Measurements from ENCODE around the gene HRAS.

Gene HRAS

DNA sequence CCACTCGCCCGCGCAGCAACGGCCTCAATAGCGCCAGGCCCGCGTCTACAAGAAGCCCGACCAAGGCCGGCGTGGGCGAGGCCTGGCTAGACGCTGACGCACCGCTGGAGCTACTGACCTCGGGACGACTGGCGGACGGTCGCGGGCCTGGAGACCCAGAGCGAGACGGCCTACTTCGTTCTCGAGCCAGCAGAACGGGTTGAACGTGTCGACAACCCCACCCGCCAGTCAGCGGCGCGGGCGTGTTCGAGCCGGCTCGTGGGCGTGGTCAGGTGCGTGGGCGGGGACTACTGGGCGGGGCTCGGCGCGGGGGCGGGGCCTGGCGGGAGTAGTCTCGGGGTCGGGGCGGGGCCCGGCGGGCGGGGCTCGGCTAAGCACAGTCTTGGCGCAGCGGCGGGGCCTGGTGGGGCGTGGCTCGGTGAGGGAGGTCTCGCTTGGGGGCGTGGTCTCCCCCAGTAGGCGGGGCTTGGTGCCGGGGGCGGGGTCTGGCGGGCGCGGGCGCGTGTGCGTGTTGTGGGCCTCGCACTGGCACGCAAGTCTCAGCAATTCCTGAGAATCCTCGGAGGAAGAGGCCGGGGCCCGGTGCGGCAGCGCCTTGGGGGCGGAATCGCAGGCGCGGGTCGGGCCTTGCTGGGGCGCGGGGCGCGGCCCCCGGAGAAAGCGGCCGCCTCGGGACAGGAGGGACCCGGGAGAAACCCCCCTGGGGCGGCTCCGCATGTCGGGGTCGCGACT lies 28.2 kb downstream of the HRAS start, which contains the start of gene RNH1:
Gene RNH1 (minus strand): TSS at position 248 of the 732 bp plus-strand sequence. CDS start 5,080 bp downstream, outside the sequence.
- no peak for FAIRE-seq

DNA sequence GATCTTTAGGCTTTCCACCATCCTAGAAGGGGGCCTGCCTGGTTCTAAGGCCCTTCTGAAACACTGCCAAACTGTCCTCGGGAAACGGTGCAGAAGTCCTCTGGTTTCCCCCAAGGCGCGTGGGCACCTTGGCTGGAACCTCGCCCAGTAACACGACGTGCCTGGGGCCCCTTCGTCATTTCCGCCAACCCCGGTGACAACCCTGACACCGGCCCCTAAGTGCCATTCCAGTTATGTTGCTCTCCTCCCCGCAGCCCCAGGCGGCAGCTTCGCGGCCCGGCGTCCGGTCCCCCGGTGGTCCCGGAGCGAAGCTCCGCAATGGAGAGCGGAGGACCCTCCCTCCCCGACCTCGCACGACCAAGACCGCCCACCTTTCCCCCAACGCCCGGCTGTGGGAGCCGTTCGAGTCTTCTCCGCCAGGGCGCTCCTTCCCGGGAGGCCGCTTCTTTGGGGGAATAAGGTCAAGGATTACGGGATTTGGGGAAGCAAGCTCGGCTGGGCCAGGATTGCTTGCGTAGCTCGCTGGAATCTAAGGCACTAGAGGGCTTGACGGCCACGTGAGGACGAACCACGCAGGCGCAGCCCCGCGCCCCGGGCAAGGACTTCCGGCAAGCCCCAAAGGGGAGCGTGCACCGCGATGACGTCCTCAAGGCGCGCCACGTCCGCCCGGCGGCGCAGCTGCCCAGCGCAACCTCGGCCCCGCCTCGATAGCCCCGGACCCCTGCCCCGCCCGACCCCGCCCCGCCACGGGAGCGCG lies 29.0 kb downstream of the HRAS start:
- no peak for FAIRE-seq

DNA sequence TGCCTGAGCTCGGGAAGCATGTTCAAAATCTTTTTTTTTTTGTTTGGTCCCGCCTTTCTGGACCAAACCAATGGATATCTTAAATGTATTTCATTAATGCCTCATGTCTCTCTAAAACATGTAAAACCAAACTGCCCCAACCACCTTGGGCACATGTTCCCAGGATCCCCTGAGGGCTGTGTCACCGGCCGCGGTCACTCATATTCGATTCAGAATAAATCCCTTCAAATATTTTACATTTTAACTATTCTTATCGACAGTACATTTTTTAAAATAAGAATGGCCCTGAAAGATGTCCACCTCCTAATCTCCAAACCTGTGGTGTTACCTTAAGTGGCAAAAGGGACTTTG lies 30.4 kb downstream of the HRAS start:
- no peak for FAIRE-seq

DNA sequence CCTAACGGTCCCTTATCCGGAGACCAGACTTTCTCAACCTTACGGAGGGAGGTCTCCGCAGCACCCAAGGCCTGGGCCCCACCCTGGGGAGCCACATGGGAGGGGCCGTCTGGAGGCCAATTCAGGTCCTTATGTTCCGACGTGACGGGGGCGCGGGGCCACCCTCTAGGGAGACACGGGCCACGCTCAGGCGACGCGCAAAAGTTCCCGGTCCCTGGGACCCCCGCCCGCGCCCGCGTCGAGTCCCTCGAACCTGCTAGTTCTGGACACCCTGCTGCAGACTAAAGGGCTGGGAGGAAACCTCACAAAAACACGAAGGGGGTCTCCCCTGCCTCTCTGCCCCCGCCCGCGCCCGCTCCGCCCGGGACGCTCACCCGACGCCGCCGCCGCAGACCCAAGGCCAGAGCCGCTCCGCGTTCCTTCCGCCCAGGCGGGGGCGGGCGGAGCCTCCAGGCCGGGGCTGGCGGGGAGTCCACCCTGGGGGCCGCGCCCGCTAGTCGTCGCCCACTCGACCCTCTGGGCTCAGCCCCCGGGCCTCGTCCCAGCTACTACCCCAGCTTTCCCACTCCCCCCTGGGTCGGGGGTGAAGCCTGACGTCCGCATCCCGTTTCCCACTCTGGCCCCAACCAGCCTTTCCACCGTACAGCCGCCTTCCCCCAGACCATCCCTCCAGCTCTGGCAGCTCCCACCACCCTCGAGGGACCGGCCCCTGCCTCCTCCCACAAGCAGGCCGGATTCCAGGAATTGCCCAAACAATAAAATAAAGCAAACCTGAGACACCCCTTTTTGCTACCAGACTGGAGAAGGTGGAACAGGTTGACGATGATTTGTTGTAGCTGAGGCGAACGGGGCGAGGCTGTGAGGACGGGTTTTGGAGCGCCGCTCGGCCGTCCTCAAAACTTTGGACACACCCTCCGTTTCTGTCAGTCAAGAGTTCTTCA lies 31.1 kb downstream of the HRAS start:
- FAIRE-seq: no peak

DNA sequence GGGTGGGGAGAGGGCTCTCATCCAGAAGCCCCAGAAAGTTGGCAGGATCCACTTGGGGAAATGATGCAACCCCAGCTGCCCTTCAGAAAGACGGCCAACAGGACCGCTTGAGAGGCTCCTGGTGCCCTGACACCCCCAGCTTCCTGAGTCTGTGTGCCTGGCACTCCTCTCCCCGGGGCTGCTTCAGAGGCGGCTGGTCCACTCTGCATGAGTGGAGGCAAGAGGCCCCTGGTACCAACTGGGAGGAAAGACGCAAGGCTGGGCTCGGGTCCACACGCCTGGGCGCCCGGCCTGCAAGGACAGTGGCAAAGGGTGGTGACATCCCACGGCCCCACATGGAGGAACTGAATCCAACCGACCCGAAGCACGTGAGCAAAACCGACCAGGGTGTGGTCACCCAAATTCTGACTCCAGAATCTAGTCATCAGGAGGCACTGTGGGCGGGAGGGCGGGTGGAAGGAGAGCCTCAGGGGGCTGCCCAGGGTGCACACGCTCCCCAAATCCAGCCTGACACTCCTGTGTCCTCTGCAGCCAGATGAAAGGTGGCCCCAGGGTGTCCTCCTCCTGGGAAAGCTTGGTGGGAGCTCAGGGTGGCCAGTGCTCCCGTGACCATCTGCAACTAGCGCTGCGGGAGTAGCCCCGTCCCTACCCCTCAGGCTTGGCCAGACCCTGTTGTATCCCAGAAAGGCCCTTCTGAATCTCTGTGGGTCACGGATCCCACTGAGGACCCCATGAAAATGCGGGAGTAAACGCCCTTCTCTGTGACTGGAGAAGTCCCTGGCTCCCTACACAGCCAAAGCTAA lies 32.0 kb downstream of the HRAS start:
- FAIRE-seq: no peak

DNA sequence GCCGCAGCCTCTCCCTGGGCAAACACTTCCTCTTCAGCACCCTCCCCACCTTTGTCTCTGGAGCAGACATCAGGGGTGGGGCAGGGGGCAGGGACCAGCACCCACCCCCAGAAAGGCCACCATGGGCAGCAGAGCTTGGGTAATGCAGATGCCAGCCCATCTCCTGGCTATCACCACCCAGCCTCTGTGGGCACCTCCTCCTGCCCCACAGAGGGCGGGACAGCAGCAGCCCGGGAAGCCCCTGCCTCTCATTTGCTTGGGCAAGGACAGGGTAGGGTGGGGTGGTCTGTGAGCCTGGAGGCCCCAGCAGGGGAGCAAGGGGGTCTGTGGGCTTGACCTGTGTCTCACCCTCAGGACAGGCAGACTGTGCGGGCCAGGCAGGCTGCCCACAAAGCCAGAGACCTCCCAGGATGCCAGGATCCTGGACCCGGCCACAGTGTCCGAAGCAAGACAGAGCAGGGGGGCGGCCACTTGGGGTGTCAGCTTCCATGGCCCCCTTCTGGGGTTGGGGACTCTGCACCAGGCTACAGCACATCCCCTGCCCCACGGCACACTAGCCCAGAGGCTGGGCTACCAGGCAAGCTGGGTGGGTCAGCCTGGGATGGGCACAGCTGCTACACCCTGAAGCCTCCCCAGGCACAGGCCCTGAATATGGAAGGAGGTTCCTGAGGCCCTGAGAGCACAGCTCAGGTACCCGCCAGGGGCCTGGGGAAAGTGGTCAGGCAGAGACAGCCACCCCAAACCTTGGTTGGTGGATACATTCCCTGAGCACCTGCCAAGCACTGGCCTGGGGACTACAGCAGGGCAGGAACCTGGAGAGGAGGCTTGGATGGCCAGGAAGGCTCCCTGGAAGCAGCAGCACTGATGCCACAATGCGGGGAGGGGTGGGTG lies 32.8 kb downstream of the HRAS start:
- FAIRE-seq: no peak

DNA sequence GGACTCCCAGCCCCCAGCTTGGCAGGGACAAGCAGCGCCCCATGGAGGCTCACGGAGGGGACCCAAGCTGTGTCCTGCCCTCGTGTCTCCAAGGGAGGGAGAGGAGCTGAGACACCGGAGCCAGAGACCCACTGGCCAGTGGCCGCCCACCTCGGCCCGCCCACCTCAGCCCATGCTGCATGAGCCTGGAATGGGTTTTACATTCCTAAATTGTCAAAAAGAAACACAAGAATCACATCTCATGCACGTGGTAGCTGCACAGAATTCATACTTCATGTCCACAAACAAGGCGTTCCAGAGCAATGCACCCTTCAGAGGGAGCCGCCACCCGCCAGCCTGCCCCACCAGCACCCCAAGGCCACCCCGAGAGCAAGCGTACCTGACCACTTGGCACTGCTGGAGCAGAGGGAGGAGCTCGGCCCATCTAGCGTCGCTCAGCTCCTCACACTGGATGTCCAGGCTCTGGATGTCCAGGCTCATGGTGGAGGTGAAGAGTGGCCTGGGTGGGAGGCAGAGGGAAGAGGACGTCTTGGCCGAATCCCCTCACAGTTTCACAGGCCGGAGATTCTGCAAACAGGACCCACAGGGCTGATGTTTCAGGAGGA lies 33.6 kb downstream of the HRAS start:
- no peak for FAIRE-seq

DNA sequence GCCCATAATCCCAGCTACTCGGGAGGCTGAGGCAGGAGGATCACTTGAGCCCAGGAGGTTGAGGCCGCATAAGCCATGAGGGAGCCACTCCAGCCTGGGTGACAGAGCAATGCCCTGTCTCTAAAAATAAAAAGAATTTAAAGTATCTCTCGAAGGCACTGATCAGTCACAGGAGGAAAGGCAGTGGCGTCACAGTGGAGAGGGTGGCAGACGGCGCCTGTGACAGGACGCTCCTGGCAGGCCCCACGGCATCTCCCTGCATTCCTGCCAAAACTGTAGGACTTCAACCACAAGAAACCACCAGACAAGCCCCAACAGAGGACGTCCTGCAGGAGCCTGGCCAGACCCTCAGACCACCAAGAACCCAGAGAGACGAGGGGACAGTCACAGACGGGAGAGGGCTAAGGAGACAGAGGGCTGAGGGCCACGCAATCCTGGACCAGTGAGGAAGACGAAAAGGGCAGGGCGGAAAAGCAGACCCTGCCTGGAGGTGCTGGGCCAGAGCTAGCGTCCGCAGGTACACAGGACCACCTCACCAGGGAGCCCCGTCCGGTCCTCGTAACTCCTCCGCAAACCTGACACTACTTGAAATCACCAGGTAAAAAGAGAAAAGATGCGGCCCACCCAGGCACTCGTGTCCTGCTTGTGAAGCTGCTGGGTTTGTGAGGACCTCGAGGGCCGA lies 34.2 kb downstream of the HRAS start:
- no peak for FAIRE-seq

DNA sequence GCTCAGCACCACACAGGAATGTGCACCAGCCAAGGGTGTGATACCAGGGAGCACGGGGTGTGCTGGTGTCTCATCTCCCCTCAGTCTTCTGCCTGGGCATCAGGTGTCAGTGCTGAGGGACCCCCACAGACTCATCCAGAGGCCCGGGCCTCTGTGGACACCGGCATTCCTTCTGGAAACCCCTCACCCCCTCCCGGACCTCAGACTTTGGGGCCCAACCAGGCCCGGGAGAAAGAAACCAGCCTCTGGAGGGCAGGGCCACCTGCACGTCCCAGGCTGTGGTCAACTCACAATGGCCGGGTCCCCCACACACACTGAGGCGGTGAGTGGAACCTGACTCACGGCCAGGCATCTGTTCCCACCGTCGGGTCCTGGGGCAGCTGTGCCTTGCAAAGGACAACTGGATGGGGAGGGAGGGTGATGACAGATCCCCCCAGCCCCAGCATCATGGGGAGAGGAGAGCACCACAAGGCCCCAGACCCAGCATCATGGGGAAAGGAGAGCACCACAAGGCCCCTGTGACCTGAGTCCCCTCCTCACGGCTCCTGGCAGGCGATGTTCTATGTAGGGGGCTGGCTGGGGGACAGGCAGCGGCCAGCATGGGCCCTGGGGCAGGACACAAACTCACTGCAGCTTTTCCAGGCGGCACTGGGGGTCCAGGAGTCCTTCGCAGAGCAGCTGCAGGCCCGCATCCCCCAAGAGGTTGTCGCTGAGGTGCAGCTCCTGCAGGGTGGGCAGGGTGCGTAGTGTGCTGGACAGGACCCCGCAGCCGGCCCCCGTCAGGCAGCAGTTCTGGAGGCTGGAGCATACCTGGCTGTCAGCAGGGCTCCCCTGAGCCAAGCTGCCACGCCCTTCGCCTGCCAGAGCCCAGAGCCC lies 35.9 kb downstream of the HRAS start:
- no peak for FAIRE-seq

DNA sequence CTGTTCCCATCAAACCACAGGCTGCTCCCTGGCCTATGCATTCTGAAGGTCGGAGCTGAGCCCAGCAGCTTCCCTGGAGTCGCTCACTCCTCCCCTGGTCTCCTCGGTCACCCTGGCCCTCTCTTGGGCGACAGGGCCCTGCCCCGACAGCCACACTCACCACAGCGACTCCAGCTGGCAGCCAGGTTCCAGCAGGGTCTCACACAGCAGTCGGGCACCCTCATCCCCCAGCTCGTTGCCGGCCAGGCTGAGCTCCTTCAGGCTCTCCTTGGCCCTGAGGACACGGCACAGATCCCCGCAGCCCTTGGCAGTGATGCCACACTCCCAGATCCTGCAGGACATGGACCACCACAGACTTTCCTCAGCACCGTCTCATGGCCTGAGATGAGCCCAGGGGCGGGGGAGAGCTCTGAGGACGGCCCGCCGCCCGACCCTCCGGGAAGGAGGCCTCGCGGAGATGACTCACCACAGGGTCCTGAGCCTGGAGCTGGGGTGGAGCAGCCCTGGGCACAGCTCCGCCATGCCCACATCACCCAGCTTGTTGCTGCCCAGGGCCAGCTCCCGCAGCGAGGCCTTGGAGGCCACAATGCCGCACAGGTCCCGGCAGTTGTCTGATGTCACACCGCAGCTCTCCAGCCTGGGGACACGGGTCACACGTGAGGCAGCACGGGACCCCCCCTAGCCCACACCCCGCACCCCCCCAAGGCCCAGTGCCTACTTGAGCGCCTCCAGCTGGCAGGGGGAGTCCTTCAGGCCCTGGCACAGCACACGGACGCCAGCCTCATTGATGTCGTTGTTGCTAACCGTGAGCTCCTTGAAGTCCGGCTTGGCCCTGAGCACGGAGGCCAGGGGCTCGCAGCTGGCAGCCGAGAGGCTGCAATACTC lies 36.8 kb downstream of the HRAS start:
- FAIRE-seq: no peak

DNA sequence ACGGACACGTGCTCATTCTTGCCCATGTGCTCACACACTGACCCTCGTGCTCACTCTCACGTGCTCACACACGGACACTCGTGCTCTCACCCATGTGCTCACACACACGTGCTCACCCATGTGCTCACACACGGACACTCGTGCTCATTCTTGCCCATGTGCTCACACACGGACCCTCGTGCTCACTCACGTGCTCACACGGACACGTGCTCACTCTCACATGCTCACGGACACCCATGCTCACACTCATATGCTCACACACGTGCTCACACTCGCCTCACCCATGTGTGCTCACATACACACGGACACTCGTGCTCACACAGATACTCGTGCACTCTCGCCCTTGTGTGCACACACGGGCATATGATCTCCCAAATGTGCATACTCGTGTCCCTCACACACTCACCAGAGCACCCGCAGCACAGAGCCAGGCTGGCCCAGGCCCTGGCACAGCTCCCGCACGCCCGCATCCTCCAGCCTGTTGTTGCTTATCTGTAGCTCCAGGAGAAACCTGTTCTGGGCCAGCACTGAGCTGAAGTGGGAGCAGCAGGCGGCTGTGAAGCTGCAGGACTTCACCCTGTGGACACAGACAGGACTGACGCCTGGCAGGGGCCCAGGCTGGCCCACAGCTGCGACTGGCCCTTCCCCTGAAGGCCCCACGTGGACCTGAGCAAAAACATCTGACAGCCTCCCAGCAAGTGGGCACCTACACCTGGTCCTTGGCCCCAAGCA lies 37.6 kb downstream of the HRAS start:
- FAIRE-seq: no peak

DNA sequence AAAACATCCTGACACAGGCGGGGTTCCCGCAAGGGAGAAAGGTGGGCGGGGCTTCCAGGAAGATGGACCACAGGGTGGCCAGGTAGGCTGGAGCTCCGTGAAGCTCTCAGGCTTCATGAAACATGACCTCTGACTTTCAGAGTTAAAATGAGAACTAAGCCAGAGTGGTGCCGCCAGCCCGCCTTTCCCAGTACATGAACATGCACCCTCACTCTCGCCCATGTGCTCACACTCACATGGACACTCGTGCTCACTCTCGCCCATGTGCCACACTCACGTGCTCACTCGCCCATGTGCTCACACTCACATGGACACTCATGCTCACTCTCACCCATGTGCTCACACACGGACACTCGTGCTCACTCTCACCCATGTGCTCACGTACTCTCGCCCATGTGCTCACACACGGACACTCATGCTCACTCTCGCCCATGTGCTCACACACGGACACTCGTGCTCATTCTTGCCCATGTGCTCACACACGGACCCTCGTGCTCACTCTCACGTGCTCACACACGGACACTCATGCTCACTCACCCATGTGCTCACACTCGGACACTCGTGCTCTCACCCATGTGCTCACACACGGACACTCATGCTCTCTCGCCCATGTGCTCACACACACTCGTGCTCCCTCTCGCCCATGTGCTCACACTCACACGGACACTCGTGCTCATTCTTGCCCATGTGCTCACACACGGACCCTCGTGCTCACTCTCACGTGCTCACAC lies 38.4 kb downstream of the HRAS start:
- FAIRE-seq: no peak

DNA sequence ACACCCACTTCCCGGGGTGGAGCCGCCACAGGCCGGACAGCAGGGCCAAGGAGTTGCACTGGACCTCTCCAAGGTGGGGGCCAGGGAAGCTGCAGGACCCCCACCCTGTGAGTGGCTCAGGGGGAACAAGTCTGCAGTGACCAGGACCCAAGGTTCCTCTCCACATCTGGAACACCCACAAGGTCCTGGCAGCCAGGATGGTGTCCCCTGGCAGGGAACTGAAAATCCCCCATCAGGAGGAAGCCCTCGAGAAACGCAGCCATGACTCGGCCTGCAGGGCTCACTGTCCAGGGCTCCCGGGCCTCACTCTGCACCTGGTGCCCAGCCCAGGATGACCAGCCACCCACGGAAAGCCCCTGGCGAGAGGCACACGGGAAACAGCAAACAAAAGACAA lies 39.8 kb downstream of the HRAS start:
- FAIRE-seq: no peak

DNA sequence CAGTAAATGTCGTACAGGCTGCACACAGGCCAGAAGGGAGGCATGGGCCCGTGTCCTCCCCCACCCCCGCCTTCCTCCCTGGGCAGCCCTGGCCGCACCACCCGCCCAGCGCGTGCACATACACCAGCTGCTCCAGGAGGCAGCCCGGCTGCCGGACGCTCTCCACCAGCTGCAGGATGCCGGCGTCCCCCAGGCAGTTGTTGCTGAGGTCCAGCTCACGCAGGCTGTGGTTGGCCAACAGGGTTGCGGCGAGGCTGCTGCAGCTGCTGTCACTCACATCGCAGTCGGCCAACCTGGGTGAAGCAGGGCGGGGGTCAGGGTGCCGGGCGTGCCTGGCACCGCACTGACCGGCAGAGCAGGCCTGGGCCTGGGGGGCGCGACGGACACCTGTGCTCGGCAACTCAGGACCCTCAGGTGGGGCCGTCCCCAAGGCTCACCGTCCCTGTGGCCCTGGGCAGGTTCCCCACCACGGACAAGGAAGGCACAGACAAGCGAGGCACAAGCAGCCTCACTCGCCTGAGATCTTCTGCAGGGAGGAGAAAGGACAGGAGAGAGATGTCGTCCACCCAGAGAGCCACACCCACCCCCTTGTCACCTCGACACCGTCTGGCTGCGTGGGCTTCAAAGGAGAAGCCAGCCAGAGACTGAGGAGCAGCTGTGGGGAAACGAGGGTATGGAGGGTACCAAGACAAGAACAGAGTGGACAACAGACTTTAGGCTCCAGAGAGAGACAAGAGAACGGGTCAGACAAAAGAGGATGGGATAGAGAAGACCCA lies 40.4 kb downstream of the HRAS start:
- FAIRE-seq: no peak

DNA sequence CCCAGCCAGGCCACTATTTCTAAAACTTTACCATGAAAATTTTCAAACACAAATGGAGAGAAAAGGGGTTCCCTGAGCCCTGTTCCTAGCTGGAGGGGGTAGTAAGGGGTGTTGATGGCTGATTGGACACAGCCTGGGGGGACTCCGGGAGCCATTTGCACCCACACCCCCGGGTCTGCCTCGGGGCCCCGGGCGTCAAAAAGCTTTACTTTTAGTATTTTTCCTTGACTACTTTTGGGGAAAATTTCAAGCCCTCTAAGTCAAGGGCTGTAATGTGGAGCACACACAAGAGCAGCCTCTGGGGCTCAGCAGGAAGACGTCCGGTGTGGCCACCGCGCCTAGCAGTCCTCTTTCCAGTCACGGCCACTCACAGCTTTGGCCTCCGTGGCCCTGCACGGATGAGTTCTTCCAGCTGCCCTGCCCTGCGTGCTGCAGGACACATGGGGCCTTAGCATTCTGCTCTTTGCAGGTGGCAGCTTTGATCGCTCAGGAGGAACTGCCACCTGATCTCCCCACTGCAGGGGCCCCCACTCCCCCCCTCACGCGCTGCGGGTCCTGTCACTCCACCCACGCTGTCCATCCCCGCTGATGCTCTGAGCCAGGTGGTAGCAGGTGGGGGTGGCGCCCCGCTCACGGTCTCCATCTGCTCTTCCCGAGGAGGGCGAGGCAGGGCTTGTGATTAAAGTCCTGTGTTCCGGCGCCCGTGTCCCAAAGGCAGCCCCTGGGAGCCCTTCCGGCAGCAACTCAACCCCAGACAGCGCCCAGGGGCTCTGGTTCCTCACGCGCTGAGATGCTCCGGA lies 42.7 kb downstream of the HRAS start:
- no peak for FAIRE-seq

Measured in TTC549 (cell line).